HG02678 (cell line): ENCODE results near the gene CASKIN1.
"Not testable (repeated sequence)": the region's sequence is repeated elsewhere in the genome, so short reads cannot be mapped to it uniquely, and the experiment has no call there.

Experiments
- ATAC-seq: cut with Tn5 transposase; IDR thresholded peaks from one replicate; pipeline ENCODE4 v1.9.1; 2021; ENCODE audit warnings: mild to moderate bottlenecking, moderate library complexity; ENCODE audit not compliant: unreplicated experiment

The CASKIN1 gene

GRCh38 chr16:2196162-2196980, at the start of gene CASKIN1:
Gene CASKIN1 (minus strand): TSS chr16:2196605. CDS start chr16:2196432, 173 bp downstream.
- ATAC-seq: no peak

- no peak for ATAC-seq
These were observed 48.8 kb upstream of the CASKIN1 start for GRCh38 chr16:2244926-2245795.

- no peak for ATAC-seq
These were observed 47.9 kb upstream of the CASKIN1 start for GRCh38 chr16:2244301-2244700.

GRCh38 chr16:2243781-2244180, 47.4 kb upstream of the CASKIN1 start:
- no peak for ATAC-seq

GRCh38 chr16:2243031-2243528, 46.7 kb upstream of the CASKIN1 start:
- no peak for ATAC-seq

GRCh38 chr16:2242598-2242997, 46.2 kb upstream of the CASKIN1 start:
- ATAC-seq: no peak

GRCh38 chr16:2240331-2240730, 43.9 kb upstream of the CASKIN1 start:
- not testable (repeated sequence) for ATAC-seq

- ATAC-seq: no peak
These were observed 42.7 kb upstream of the CASKIN1 start for GRCh38 chr16:2238838-2239675.

GRCh38 chr16:2238150-2238837, 41.9 kb upstream of the CASKIN1 start:
- ATAC-seq: no peak

- no peak for ATAC-seq
These were observed 41.2 kb upstream of the CASKIN1 start for GRCh38 chr16:2237493-2238149.

- ATAC-seq: no peak
These were observed 40.7 kb upstream of the CASKIN1 start for GRCh38 chr16:2237102-2237482.

GRCh38 chr16:2236337-2237101, 40.1 kb upstream of the CASKIN1 start, which contains the start of gene DNASE1L2:
Gene DNASE1L2 (plus strand): TSS chr16:2236444. CDS start chr16:2236817, 373 bp downstream.
- no peak for ATAC-seq

- ATAC-seq: no peak
These were observed 39.4 kb upstream of the CASKIN1 start for GRCh38 chr16:2235695-2236336.

- no peak for ATAC-seq
These were observed 38.8 kb upstream of the CASKIN1 start for GRCh38 chr16:2235234-2235651.

- no peak for ATAC-seq
These were observed 38.4 kb upstream of the CASKIN1 start for GRCh38 chr16:2234813-2235170.

GRCh38 chr16:2233872-2234812, 37.7 kb upstream of the CASKIN1 start:
- no peak for ATAC-seq

GRCh38 chr16:2233046-2233775, 36.8 kb upstream of the CASKIN1 start:
- no peak for ATAC-seq
